DOHH2 (cell line): ENCODE results near the gene DEFB131B.

Experiments
- H3F3A ChIP-seq: fragments of 200-600 bp; sonication (generic), shearing (Covaris generic); 2 replicates; pipeline ENCODE4 v1.6.0; 2016; ENCODE audit warnings: antibody characterized with exemption, mild to moderate bottlenecking; ENCODE audit not compliant: control insufficient read depth, insufficient read depth
- H3K27ac ChIP-seq: fragments of 200-600 bp; sonication (generic); 2 replicates; pipeline ENCODE4 v1.5.1; 2014; ENCODE audit warnings: low read depth, mild to moderate bottlenecking, low read length, moderate library complexity
- H3K27me3 ChIP-seq: fragments of 200-600 bp; sonication (generic); 2 replicates; pipeline ENCODE4 v1.6.1; 2014; ENCODE audit warnings: mild to moderate bottlenecking, low read length, mixed read lengths; ENCODE audit not compliant: control insufficient read depth
- H3K36me3 ChIP-seq: fragments of 200-600 bp; sonication (generic); 2 replicates; pipeline ENCODE4 v1.6.1; 2014; ENCODE audit warnings: mild to moderate bottlenecking, low read length, moderate library complexity, mixed read lengths; ENCODE audit not compliant: control insufficient read depth
- H3K4me1 ChIP-seq: fragments of 200-600 bp; sonication (generic); 2 replicates; pipeline ENCODE4 v1.6.1; 2014; ENCODE audit warnings: mild to moderate bottlenecking, low read length, mixed read lengths; ENCODE audit not compliant: control insufficient read depth
- H3K4me2 ChIP-seq: fragments of 200-600 bp; sonication (generic); 2 replicates; pipeline ENCODE4 v1.6.0; 2014; ENCODE audit warnings: mild to moderate bottlenecking, low read length, moderate library complexity
- H3K4me3 ChIP-seq: fragments of 200-600 bp; sonication (generic); 2 replicates; pipeline ENCODE4 v1.5.1; 2014; ENCODE audit warnings: mild to moderate bottlenecking, low read length, mixed read lengths
- H3K79me2 ChIP-seq: fragments of 200-600 bp; sonication (generic); 2 replicates; pipeline ENCODE4 v1.6.1; 2014; ENCODE audit warnings: mild to moderate bottlenecking, low read length, mixed read lengths; ENCODE audit not compliant: control insufficient read depth
- H3K9me2 ChIP-seq: fragments of 200-600 bp; sonication (generic); replicated peaks from 2 replicates; pipeline ENCODE4 v1.6.1; 2014; ENCODE audit warnings: mild to moderate bottlenecking, low read length, mixed read lengths; ENCODE audit not compliant: control insufficient read depth
- H3K9me3 ChIP-seq: fragments of 200-600 bp; sonication (generic); 2 replicates; pipeline ENCODE4 v1.6.1; 2014; ENCODE audit warnings: antibody characterized with exemption, low read length, mixed read lengths; ENCODE audit not compliant: control insufficient read depth, insufficient read depth
- H4K20me1 ChIP-seq: fragments of 200-600 bp; sonication (generic); 2 replicates; pipeline ENCODE4 v1.6.0; 2014; ENCODE audit warnings: low read depth, mild to moderate bottlenecking, antibody characterized with exemption, low read length, moderate library complexity; ENCODE audit not compliant: control insufficient read depth, insufficient read depth
- EZH2phosphoT487 ChIP-seq: fragments of 200-600 bp; sonication (generic); IDR thresholded peaks from 2 replicates; pipeline ENCODE4 v1.6.1; 2017; ENCODE audit warnings: borderline replicate concordance, mild to moderate bottlenecking, antibody characterized with exemption, low read length, moderate library complexity, mixed read lengths
- TF ChIP-seq, protein P1 (sequence below): fragments of 200-600 bp; sonication (generic); IDR thresholded peaks from one replicate; pipeline ENCODE4 v1.5.1; 2014; ENCODE audit warnings: antibody characterized with exemption, mild to moderate bottlenecking, low read depth, low read length; ENCODE audit not compliant: poor library complexity, severe bottlenecking

The DEFB131B gene

DNA sequence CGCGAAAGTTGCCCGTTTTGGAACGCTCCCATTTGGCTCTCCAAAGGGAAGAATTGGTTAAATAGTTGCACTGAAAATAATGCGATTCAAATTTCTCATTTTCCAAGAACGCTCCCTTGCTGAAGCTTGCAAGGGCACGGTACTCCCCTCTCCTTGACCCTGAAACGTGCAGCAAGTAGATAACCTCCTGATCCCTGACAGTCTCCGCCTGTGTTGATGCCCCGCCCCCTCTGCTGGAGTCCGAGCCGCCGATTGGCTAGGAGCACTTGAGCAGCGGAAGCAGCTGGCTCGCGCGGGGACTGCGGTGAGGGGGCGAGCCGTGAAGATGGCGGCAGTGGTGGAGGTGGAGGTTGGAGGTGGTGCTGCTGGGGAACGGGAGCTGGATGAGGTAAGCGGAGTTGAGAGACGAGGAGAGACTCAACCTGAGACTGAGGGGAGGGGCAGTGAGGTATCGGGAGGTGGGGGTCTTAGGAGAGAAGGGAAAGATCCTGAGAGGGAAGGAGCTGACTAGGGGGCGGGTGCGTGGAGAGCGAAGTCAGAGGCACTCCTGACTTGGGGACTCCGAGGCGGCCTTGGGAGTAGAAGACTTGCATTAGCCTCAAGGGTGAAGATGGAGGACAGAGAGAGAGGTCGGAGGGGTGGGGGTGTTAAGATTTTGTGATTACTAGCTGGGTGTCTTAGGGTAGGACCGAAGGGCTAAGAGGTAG is 50.6 kb downstream of the DEFB131B start, which contains the start of gene RNF121:
Gene RNF121, plus strand, starts transcription at position 310 of the 707 bp plus-strand sequence. Its CDS starts 16 bp downstream, at position 326.
- peak within 1 kb of the TSS; percentile 80 for H3K27ac ChIP-seq
- no peaks in the 10 kb centered on the region for H3K9me2 ChIP-seq
- peak within 1 kb of the TSS; percentile 93 for H3K4me3 ChIP-seq
- H3K36me3 ChIP-seq, result peaks cover 27% of the 10 kb centered on the region
- H3K79me2 ChIP-seq, result peaks cover 70% of the 10 kb centered on the region
- H3K27me3 ChIP-seq, result no peaks in the 10 kb centered on the region
- peaks cover 51% of the 10 kb centered on the region for H3K4me1 ChIP-seq
- TF ChIP-seq, protein P1, sequence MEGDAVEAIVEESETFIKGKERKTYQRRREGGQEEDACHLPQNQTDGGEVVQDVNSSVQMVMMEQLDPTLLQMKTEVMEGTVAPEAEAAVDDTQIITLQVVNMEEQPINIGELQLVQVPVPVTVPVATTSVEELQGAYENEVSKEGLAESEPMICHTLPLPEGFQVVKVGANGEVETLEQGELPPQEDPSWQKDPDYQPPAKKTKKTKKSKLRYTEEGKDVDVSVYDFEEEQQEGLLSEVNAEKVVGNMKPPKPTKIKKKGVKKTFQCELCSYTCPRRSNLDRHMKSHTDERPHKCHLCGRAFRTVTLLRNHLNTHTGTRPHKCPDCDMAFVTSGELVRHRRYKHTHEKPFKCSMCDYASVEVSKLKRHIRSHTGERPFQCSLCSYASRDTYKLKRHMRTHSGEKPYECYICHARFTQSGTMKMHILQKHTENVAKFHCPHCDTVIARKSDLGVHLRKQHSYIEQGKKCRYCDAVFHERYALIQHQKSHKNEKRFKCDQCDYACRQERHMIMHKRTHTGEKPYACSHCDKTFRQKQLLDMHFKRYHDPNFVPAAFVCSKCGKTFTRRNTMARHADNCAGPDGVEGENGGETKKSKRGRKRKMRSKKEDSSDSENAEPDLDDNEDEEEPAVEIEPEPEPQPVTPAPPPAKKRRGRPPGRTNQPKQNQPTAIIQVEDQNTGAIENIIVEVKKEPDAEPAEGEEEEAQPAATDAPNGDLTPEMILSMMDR, result no peak
- no peak for TF ChIP-seq EZH2phosphoT487
- H3K4me2 ChIP-seq, result peak within 1 kb of the TSS; percentile 65
- H4K20me1 ChIP-seq, result no peaks in the 10 kb centered on the region
- H3K9me3 ChIP-seq, result no peaks in the 10 kb centered on the region
- H3F3A ChIP-seq, result no peaks in the 10 kb centered on the region; the same call in 1 of the 2 replicates

DNA sequence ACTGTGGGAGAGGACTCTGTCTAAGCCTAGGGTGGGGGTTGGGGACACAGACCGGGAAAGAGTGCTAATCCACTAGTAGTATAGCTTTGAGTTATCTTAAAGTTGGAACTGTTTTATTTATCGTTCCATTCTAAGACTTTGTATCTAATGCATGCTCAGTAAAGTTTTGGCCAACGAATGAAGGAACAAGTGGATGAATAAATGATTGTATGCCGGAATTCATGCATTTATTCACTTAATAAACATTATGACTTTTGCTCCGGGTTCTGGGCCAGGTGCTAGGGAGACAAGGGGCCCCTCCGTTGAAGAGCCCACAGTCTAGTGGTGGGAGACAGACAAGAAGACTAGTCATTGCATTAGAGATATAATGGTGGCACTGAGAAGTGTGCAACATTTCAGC is 51.2 kb downstream of the DEFB131B start:
- Histone ChIP-seq H4K20me1 (no peaks in the 10 kb centered on the region), H3K9me3 (no peaks in the 10 kb centered on the region), H3K4me1 (peaks cover 57% of the 10 kb centered on the region), H3K27ac (no peak overlapping the region), H3K4me2 (peak overlapping the region; percentile 65), H3F3A (no peaks in the 10 kb centered on the region; the same call in 1 of the 2 replicates), H3K9me2 (no peaks in the 10 kb centered on the region), H3K27me3 (no peaks in the 10 kb centered on the region), H3K79me2 (peaks cover 76% of the 10 kb centered on the region), H3K4me3 (peak overlapping the region; percentile 93), H3K36me3 (peaks cover 27% of the 10 kb centered on the region)
- no peak for TF ChIP-seq EZH2phosphoT487
- TF ChIP-seq, protein P1, result no peak

DNA sequence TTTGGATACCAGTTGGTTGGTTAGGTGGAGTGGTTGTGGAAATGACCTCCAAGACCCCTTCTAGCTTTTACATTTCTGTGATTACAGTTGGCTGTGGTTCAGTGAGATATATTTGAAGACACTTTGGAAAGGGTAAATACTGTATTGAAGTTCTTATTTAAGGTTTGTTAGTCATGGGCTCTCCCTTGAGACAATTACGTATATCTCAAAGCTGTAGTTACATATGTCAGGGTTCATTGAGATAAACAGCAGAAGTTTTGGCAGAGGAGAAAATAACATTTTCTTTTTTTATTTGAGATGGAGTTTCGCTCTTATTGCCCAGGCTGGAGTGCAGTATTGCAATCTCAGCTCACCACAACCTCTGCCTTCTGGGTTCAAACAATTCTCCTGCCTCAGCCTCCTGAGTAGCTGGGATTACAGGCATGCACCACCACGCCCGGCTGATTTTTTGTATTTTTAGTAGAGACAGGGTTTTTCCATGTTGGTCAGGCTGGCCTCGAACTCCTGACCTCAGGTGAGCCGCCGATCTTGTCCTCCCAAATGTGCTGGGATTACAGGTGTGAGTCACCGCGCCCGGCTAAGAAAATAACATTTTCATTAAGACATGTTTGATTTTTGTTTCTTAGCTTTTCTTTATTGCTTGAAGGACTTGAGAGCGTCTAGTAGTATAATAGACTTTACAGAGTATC is 52.4 kb downstream of the DEFB131B start:
- Histone ChIP-seq H3K9me2 (no peaks in the 10 kb centered on the region), H3K4me1 (peaks cover 59% of the 10 kb centered on the region), H3K36me3 (peaks cover 19% of the 10 kb centered on the region), H4K20me1 (no peaks in the 10 kb centered on the region), H3K79me2 (peaks cover 86% of the 10 kb centered on the region), H3F3A (no peaks in the 10 kb centered on the region), H3K27ac (no peak overlapping the region), H3K4me2 (peak overlapping the region; percentile 65), H3K4me3 (peak overlapping the region; percentile 93), H3K9me3 (no peaks in the 10 kb centered on the region), H3K27me3 (no peaks in the 10 kb centered on the region)
- TF ChIP-seq, protein P1, result no peak
- TF ChIP-seq EZH2phosphoT487, result no peak
